Heart right ventricle (tissue), 16 donors: Measurements from ENCODE around the gene ISCA1. TPM values are rescaled to one million over a fixed set of nuclear protein-coding genes. Genes with fewer than 3 reads are reported as not detected.
"Not testable (repeated sequence)": the region's sequence is repeated elsewhere in the genome, so short reads cannot be mapped to it uniquely, and the experiment has no call there.

ENCODE experiments used
- ATAC-seq, 8 donors: fragments of 200-7000 bp; cut with Tn5 transposase; one replicate each; pipeline ENCODE4 v1.9.1; 2020; ENCODE audit warnings: mild to moderate bottlenecking in 8 of 8, moderate library complexity in 8 of 8, moderate number of reproducible peaks in 1 of 8
- DNase-seq, 2 donors: peaks; one replicate each; pipeline ENCODE4 v3.0.0-alpha.2; 2020
- H3K27ac ChIP-seq, 10 donors: fragments of 200-600 bp; sonication (generic) in 2 of 10; one replicate each; pipeline versions ENCODE4 v1.5.0 to v1.8.0; 2020 to 2022; ENCODE audit warnings: mild to moderate bottlenecking in 3 of 10
- H3K27me3 ChIP-seq, 7 donors: fragments of 200-600 bp; one replicate each; pipeline ENCODE4 v1.8.0; 2021 to 2022; ENCODE audit warnings: mild to moderate bottlenecking in 2 of 7
- H3K36me3 ChIP-seq, 9 donors: fragments of 200-600 bp; sonication (generic) in 1 of 9; one replicate each; pipeline versions ENCODE4 v1.5.0 to v1.8.0; 2020 to 2022; ENCODE audit warnings: mild to moderate bottlenecking in 2 of 9
- H3K4me1 ChIP-seq, 9 donors: fragments of 200-600 bp; sonication (generic) in 1 of 9; one replicate each; pipeline versions ENCODE4 v1.5.0 to v1.8.0; 2020 to 2022; ENCODE audit warnings: mild to moderate bottlenecking in 4 of 9
- H3K4me3 ChIP-seq, 10 donors: fragments of 200-600 bp; sonication (generic) in 2 of 10; one replicate each; pipeline versions ENCODE4 v1.5.0 to v1.8.0; 2020 to 2022; ENCODE audit warnings: mild to moderate bottlenecking in 7 of 10, moderate library complexity in 2 of 10
- H3K9me3 ChIP-seq, 11 donors: fragments of 200-600 bp in 10 of 11; sonication (generic) in 2 of 11; one replicate each; pipeline versions ENCODE4 v1.5.0 to v1.8.0; 2013 to 2022; ENCODE audit warnings: mild to moderate bottlenecking in 2 of 11, control low read depth in 1 of 11, moderate library complexity in 1 of 11
- CTCF ChIP-seq, 9 donors: fragments of 200-600 bp; sonication (generic) in 2 of 9; IDR thresholded peaks; one replicate each; pipeline versions ENCODE4 v1.5.0 to v1.8.0; 2021 to 2022; ENCODE audit warnings: antibody characterized with exemption in 9 of 9, mild to moderate bottlenecking in 5 of 9, moderate library complexity in 1 of 9
- WGBS, 2 donors: extraction: QIAGEN DNeasy Blood & Tissue Kit; methylation state at CpG; one replicate each; pipeline ENCODE4 v1.1.7; 2013; ENCODE audit warnings: inconsistent platforms in 1 of 2; 5-methylcytosine and 5-hydroxymethylcytosine counted together
- intact Hi-C, 10 donors: fragments of 100-400 bp; cut with DNase I; formaldehyde crosslinking; loops; one replicate each; pipeline versions ENCODE4 v1.11.1 to v1.14.2; 2022
- polyA plus RNA-seq, 2 donors: library from polyadenylated mRNA; stranded (reverse); fragments of 200-250 nt; gene quantifications; one replicate each; pipeline ENCODE4 v1.2.3, GENCODE V29; 2013
- total RNA-seq, 10 donors: library from RNA; stranded (reverse); fragmentation: NEBNext Ultra II Directional in 3 of 10; extraction: Animal tissue kit (Norgen Biotek cat#: 25700) in 3 of 10; gene quantifications; one replicate each; pipeline versions ENCODE4 v1.2.1 to v1.2.4, GENCODE V29; 2021 to 2023
- donor health status: Arrhythmogenic right ventricular cardiomyopathy.
- donor health status: ischemic (EF 13 %, LVEDD 7.1; RV severe dilation, severe dysfunction).
- donor health status: healthy with polysubstance abuse.
- donor health status: DM: no; HTN: yes; CAD: no.
- donor health status: DM: no; HTN: no; CAD: no.
- donor health status: ischemic (EF 25% LVEDD 6.9; RV normal size, moderate dysfunction).
- donor health status: ischemic (EF 25% LVEDD 5.7; RV mildly dilated, moderate dysfunction).
- donor health status: healthy.
- donor health status: DM: yes; HTN: yes; CAD: no.
- donor health status: Ischemic cardiomyopathy.
- donor health status: ischemic (EF 35%, LVEDD 5.7; RV mildly dilated, moderate dysfunction).
- donor health status: nonischemic (EF 11% LVEDD 7.7; RV severe dilation, severe dysfunction).
- donor health status: DM: yes; HTN: yes; CAD: no.
- donor health status: PGD.
- donor health status: ischemic (EF 29% LVEDD 5.4; RV normal size, mild dysfunction).
- donor health status: nonischemic (EF 23%, LVEDD 6.1; RV moderate dilation, normal function).

ISCA1 gene
- total and polyA plus RNA-seq, 12 donors, result 27.1 to 86.1 (median 70.3) TPM

GRCh38 chr9:86321373-86321772, 39.0 kb upstream of the ISCA1 start:
- no peak for TF ChIP-seq CTCF (IDR thresholded peaks at IDR 0.05)
- WGBS, 2 donors, result 84 to 93% methylated on average over 5 of the region's 5 CpGs
- no peaks in the 10 kb centered on the region for H3K9me3 ChIP-seq
- H3K4me1 ChIP-seq, result no peaks in the 10 kb centered on the region
- peaks cover 0 to 100% (median 89%) of the 10 kb centered on the region in 9 donors for H3K36me3 ChIP-seq
- no peaks in the 10 kb centered on the region for H3K27me3 ChIP-seq
- intact Hi-C loops, result no loop called here
- no peak for DNase-seq
- no peak overlapping the region for H3K27ac ChIP-seq
- no peak for ATAC-seq
- H3K4me3 ChIP-seq, result no peak overlapping the region

- Histone ChIP-seq H3K4me1 (no peaks in the 10 kb centered on the region), H3K36me3 (peaks cover 0 to 100% (median 79%) of the 10 kb centered on the region in 9 donors), H3K27ac (no peak overlapping the region), H3K27me3 (no peaks in the 10 kb centered on the region), H3K4me3 (no peak overlapping the region), H3K9me3 (no peaks in the 10 kb centered on the region)
- intact Hi-C loops, result no loop called here
- WGBS, 2 donors, result 98 to 99% methylated on average over 4 of the region's 4 CpGs
- TF ChIP-seq CTCF (IDR thresholded peaks at IDR 0.05), result no peak
- DNase-seq (no peak), ATAC-seq (no peak)
Measured at GRCh38 chr9:86318187-86318586, 35.8 kb upstream of the ISCA1 start.

GRCh38 chr9:86315078-86315477, 32.7 kb upstream of the ISCA1 start:
- ATAC-seq (no peak), DNase-seq (no peak)
- no peak for TF ChIP-seq CTCF (IDR thresholded peaks at IDR 0.05)
- no peaks in the 10 kb centered on the region for H3K9me3 ChIP-seq
- no peak overlapping the region for H3K27ac ChIP-seq
- no peaks in the 10 kb centered on the region for H3K4me1 ChIP-seq
- H3K27me3 ChIP-seq, result no peaks in the 10 kb centered on the region
- H3K36me3 ChIP-seq, result peaks cover 0 to 90% (median 58%) of the 10 kb centered on the region in 9 donors
- intact Hi-C loops, result no loop called here
- H3K4me3 ChIP-seq, result no peak overlapping the region
- WGBS, 2 donors, result 45 to 66% methylated on average over 2 of the region's 2 CpGs

GRCh38 chr9:86312959-86313358, 30.6 kb upstream of the ISCA1 start:
- H3K27ac ChIP-seq, intact Hi-C loops, ATAC-seq, H3K4me1 ChIP-seq, DNase-seq, H3K9me3 ChIP-seq, H3K27me3 ChIP-seq, H3K4me3 ChIP-seq: not testable (repeated sequence)
- H3K36me3 ChIP-seq, result peaks cover 0 to 90% (median 58%) of the 10 kb centered on the region in 9 donors
- WGBS, 2 donors, result 98 to 99% methylated on average over 2 of the region's 2 CpGs

GRCh38 chr9:86308687-86309086, 26.3 kb upstream of the ISCA1 start:
- Histone ChIP-seq H3K36me3 (peaks cover 0 to 90% (median 56%) of the 10 kb centered on the region in 9 donors), H3K9me3 (no peaks in the 10 kb centered on the region), H3K4me3 (no peak overlapping the region), H3K27me3 (no peaks in the 10 kb centered on the region), H3K4me1 (peaks cover 0 to 1% (median 0%) of the 10 kb centered on the region in 9 donors), H3K27ac (no peak overlapping the region)
- 57 to 61% methylated on average over 1 of the region's 1 CpG for WGBS, 2 donors
- DNase-seq, result no peak
- no peak for TF ChIP-seq CTCF (IDR thresholded peaks at IDR 0.05)
- no peak for ATAC-seq
- intact Hi-C loops, result no loop called here
